Neural cell (in vitro differentiated cells): ENCODE measurements around the gene TBC1D16. TPM values are rescaled to one million over a fixed set of nuclear protein-coding genes. Genes with fewer than 3 reads are reported as not detected.

ENCODE experiments used
- H2AFZ ChIP-seq: fragments of 200-600, 300-800 bp; sonication (generic), shearing (Covaris generic); 2 replicates; pipeline ENCODE4 v1.6.0; 2014; ENCODE audit warnings: low read depth, mild to moderate bottlenecking, antibody characterized with exemption, low read length, moderate library complexity
- H3F3A ChIP-seq: fragments of 200-600 bp; shearing (Covaris generic); 2 replicates; pipeline ENCODE4 v1.6.1; 2016; ENCODE audit warnings: mild to moderate bottlenecking, moderate library complexity, mixed read lengths, antibody characterized with exemption, low read length; ENCODE audit not compliant: insufficient read depth, poor library complexity, severe bottlenecking
- H3K27ac ChIP-seq: fragments of 200-600, 300-800 bp; sonication (generic), shearing (Covaris generic); 2 replicates; pipeline ENCODE4 v1.5.1; 2014; ENCODE audit warnings: mild to moderate bottlenecking, low read length, moderate library complexity
- H3K27me3 ChIP-seq: fragments of 300-800, 200-600 bp; sonication (generic), shearing (Covaris generic); 2 replicates; pipeline ENCODE4 v1.6.0; 2014; ENCODE audit warnings: mild to moderate bottlenecking, low read depth, low read length, moderate library complexity; ENCODE audit not compliant: insufficient read depth
- H3K36me3 ChIP-seq: fragments of 300-800, 200-600 bp; sonication (generic), shearing (Covaris generic); 2 replicates; pipeline ENCODE4 v1.5.1; 2014; ENCODE audit warnings: mild to moderate bottlenecking, antibody characterized with exemption, low read length, moderate library complexity; ENCODE audit not compliant: insufficient read depth
- H3K4me2 ChIP-seq: fragments of 300-800, 200-600 bp; sonication (generic), shearing (Covaris generic); 2 replicates; pipeline ENCODE4 v1.6.0; 2014; ENCODE audit warnings: mild to moderate bottlenecking, low read length
- H3K4me3 ChIP-seq: fragments of 300-800, 200-600 bp; sonication (generic), shearing (Covaris generic); 2 replicates; pipeline ENCODE4 v1.5.1; 2014; ENCODE audit warnings: mild to moderate bottlenecking, low read length, moderate library complexity
- H3K79me2 ChIP-seq: fragments of 200-600 bp; shearing (Covaris generic); replicated peaks from 2 replicates; pipeline ENCODE4 v1.6.0; 2014; ENCODE audit warnings: mild to moderate bottlenecking, low read length, moderate library complexity; ENCODE audit not compliant: insufficient read depth
- H3K9ac ChIP-seq: fragments of 300-800, 200-600 bp; sonication (generic), shearing (Covaris generic); 2 replicates; pipeline ENCODE4 v1.6.1; 2016; ENCODE audit warnings: mild to moderate bottlenecking, low read length, mixed read lengths
- H3K9me2 ChIP-seq: fragments of 200-600 bp; shearing (Covaris generic); 2 replicates; pipeline ENCODE4 v1.6.1; 2016; ENCODE audit warnings: mild to moderate bottlenecking, low read length, mixed read lengths; ENCODE audit not compliant: insufficient read depth
- H3K9me3 ChIP-seq: fragments of 200-600, 300-800 bp; sonication (generic), shearing (Covaris generic); 2 replicates; pipeline ENCODE4 v1.6.1; 2016; ENCODE audit warnings: mild to moderate bottlenecking, mixed run types, low read length, moderate library complexity, mixed read lengths
- H4K20me1 ChIP-seq: fragments of 200-600 bp; shearing (Covaris generic); 2 replicates; pipeline ENCODE4 v1.6.1; 2016; ENCODE audit warnings: mild to moderate bottlenecking, mixed run types; ENCODE audit not compliant: insufficient read depth
- CTCF ChIP-seq: fragments of 450-650 bp; IDR thresholded peaks from 2 replicates; pipeline ENCODE4 v1.5.1; 2014; ENCODE audit warnings: antibody characterized with exemption, mild to moderate bottlenecking, moderate library complexity; ENCODE audit not compliant: poor library complexity, severe bottlenecking
- EP300 ChIP-seq: fragments of 450-650 bp; conservative IDR thresholded peaks from 2 replicates; pipeline ENCODE4 v1.6.1; 2014; ENCODE audit warnings: antibody characterized with exemption, mild to moderate bottlenecking, moderate library complexity; ENCODE audit not compliant: poor library complexity, severe bottlenecking
- EZH2 ChIP-seq: fragments of 200-600, 300-800 bp; shearing (Covaris generic), sonication (generic); IDR thresholded peaks from 2 replicates; pipeline ENCODE4 v1.6.1; 2014; ENCODE audit warnings: antibody characterized with exemption, low read length, borderline replicate concordance, mild to moderate bottlenecking; ENCODE audit not compliant: insufficient read depth, poor library complexity, severe bottlenecking
- MXI1 ChIP-seq: fragments of 450-650 bp; conservative IDR thresholded peaks from 2 replicates; pipeline ENCODE4 v1.6.1; 2014; ENCODE audit warnings: antibody characterized with exemption, mild to moderate bottlenecking; ENCODE audit not compliant: poor library complexity, severe bottlenecking
- POLR2AphosphoS5 ChIP-seq: IDR thresholded peaks from 2 replicates; pipeline ENCODE4 v1.6.1; 2012
- RAD21 ChIP-seq: fragments of 450-650 bp; conservative IDR thresholded peaks from 2 replicates; pipeline ENCODE4 v1.6.1; 2014; ENCODE audit warnings: antibody characterized with exemption, mild to moderate bottlenecking, moderate library complexity
- REST ChIP-seq: IDR thresholded peaks from 2 replicates; pipeline ENCODE4 v1.6.1; 2012; ENCODE audit warnings: borderline replicate concordance
- SMC3 ChIP-seq: fragments of 450-650 bp; conservative IDR thresholded peaks from 2 replicates; pipeline ENCODE4 v1.6.1; 2014; ENCODE audit warnings: antibody characterized with exemption, mild to moderate bottlenecking, moderate library complexity; ENCODE audit not compliant: poor library complexity
- TAF1 ChIP-seq: IDR thresholded peaks from 2 replicates; pipeline ENCODE4 v1.6.1; 2012; ENCODE audit warnings: low read depth
- polyA plus RNA-seq: library from polyadenylated mRNA; depleted of rRNA; stranded (reverse); fragments of >200 nt; gene quantifications from 2 replicates; pipeline ENCODE4 v1.2.3, GENCODE V29; 2014

TBC1D16 gene
- polyA plus RNA-seq, 1 donor from 2014 or later = 19.8 TPM

GRCh38 chr17:80030730-80031410, 4.8 kb downstream of the TBC1D16 start:
- Histone ChIP-seq H3K36me3 (no peaks in the 10 kb centered on the region), H3K27me3 (no peaks in the 10 kb centered on the region), H2AFZ (no peak overlapping the region), H3F3A (no peaks in the 10 kb centered on the region), H3K9me3 (no peaks in the 10 kb centered on the region), H3K4me3 (no peak overlapping the region), H3K9me2 (no peaks in the 10 kb centered on the region), H3K27ac (no peak overlapping the region), H3K9ac (no peak overlapping the region), H3K79me2 (peaks cover 76% of the 10 kb centered on the region), H4K20me1 (no peaks in the 10 kb centered on the region), H3K4me2 (no peak overlapping the region)
- TF ChIP-seq MXI1 = no peak
- no peak for TF ChIP-seq EP300
- TF ChIP-seq REST = no peak
- no peak for TF ChIP-seq EZH2
- no peak for TF ChIP-seq TAF1
- no peak for TF ChIP-seq POLR2AphosphoS5
- TF ChIP-seq CTCF = no peak
- TF ChIP-seq SMC3 = no peak
- no peak for TF ChIP-seq RAD21

- Histone ChIP-seq H3K9me3 (no peaks in the 10 kb centered on the region), H3K9ac (no peak overlapping the region), H3F3A (no peaks in the 10 kb centered on the region), H2AFZ (no peak overlapping the region), H3K4me2 (no peak overlapping the region), H3K36me3 (no peaks in the 10 kb centered on the region), H3K9me2 (no peaks in the 10 kb centered on the region), H3K27me3 (no peaks in the 10 kb centered on the region), H3K4me3 (no peak overlapping the region), H3K79me2 (peaks cover 71% of the 10 kb centered on the region), H3K27ac (no peak overlapping the region), H4K20me1 (no peaks in the 10 kb centered on the region)
- no peak for TF ChIP-seq POLR2AphosphoS5
- TF ChIP-seq MXI1 = no peak
- no peak for TF ChIP-seq REST
- no peak for TF ChIP-seq EP300
- TF ChIP-seq SMC3 = no peak
- no peak for TF ChIP-seq CTCF
- TF ChIP-seq EZH2 = no peak
- no peak for TF ChIP-seq TAF1
- no peak for TF ChIP-seq RAD21
Measured at GRCh38 chr17:80029258-80029974, 6.3 kb downstream of the TBC1D16 start.
